OCI-LY7 (cell line): ENCODE results near the gene LATS2. TPM values are rescaled to one million over a fixed set of nuclear protein-coding genes. Genes with fewer than 3 reads are reported as not detected.

Source experiments
- BruUV-seq: library from RNA; stranded (reverse); fragments of 400-500 nt; replicated peaks from 2 replicates; lab custom pipeline; 2021; lab: Mats Ljungman, UMichigan
- CTCF ChIA-PET: fragments of 300-600 bp; sonication (Branson Sonifier 250); formaldehyde crosslinking; loops from one replicate; lab custom pipeline; 2022; ENCODE audit warnings: antibody characterized with exemption; ENCODE audit not compliant: unreplicated experiment; lab: Charles Lee
- POLR2A ChIA-PET: fragments of 300-600 bp; sonication (Branson Sonifier 250); formaldehyde crosslinking; loops from one replicate; lab custom pipeline; 2022; ENCODE audit warnings: antibody characterized with exemption; lab: Charles Lee
- DNase-seq: peaks from one replicate; pipeline ENCODE4 v3.0.0-alpha.2; 2015; ENCODE audit warnings: low spot score
- H2AFZ ChIP-seq: fragments of 200-600 bp; sonication (generic), shearing (Covaris generic); 2 replicates; pipeline ENCODE4 v1.6.1; 2014; ENCODE audit warnings: mild to moderate bottlenecking, antibody characterized with exemption, low read length, moderate library complexity
- H3K27ac ChIP-seq: fragments of 200-600 bp; sonication (generic); 2 replicates; pipeline ENCODE4 v1.5.1; 2014; ENCODE audit warnings: mixed run types, low read depth, mild to moderate bottlenecking, moderate library complexity, low read length, inconsistent platforms; ENCODE audit not compliant: poor library complexity, severe bottlenecking
- H3K36me3 ChIP-seq: fragments of 200-600 bp; sonication (generic); 2 replicates; pipeline ENCODE4 v1.6.1; 2014; ENCODE audit warnings: mild to moderate bottlenecking, antibody characterized with exemption, low read length, moderate library complexity, mixed read lengths; ENCODE audit not compliant: insufficient read depth
- H3K4me1 ChIP-seq: fragments of 200-600 bp; sonication (generic); 2 replicates; pipeline ENCODE4 v1.5.1; 2014; ENCODE audit warnings: mild to moderate bottlenecking, low read length; ENCODE audit not compliant: insufficient read depth, poor library complexity, severe bottlenecking
- H3K4me2 ChIP-seq: fragments of 200-600 bp; sonication (generic); 2 replicates; pipeline ENCODE4 v1.6.1; 2014; ENCODE audit warnings: mild to moderate bottlenecking, low read length
- H3K4me3 ChIP-seq: fragments of 200-600 bp; sonication (generic); 2 replicates; pipeline ENCODE4 v1.5.1; 2014; ENCODE audit warnings: mild to moderate bottlenecking, low read depth, low read length; ENCODE audit not compliant: poor library complexity, severe bottlenecking
- H3K79me2 ChIP-seq: fragments of 200-600 bp; sonication (generic); 2 replicates; pipeline ENCODE4 v1.6.1; 2016; ENCODE audit warnings: low read depth, mild to moderate bottlenecking, low read length, moderate library complexity, mixed read lengths; ENCODE audit not compliant: insufficient read depth
- H3K9me2 ChIP-seq: fragments of 200-600 bp; sonication (generic); 2 replicates; pipeline ENCODE4 v1.6.1; 2016; ENCODE audit warnings: mild to moderate bottlenecking, low read length, mixed read lengths; ENCODE audit not compliant: insufficient read depth
- H3K9me3 ChIP-seq: fragments of 200-600 bp; sonication (generic); 2 replicates; pipeline ENCODE4 v1.6.1; 2014; ENCODE audit warnings: mild to moderate bottlenecking, mixed run types, low read length, mixed read lengths
- H4K20me1 ChIP-seq: fragments of 200-600 bp; sonication (generic); 2 replicates; pipeline ENCODE4 v1.6.1; 2014; ENCODE audit warnings: mild to moderate bottlenecking, antibody characterized with exemption, low read length, moderate library complexity, mixed read lengths; ENCODE audit not compliant: insufficient read depth
- EZH2phosphoT487 ChIP-seq: fragments of 200-600 bp; sonication (generic); IDR thresholded peaks from 2 replicates; pipeline ENCODE4 v1.6.1; 2018; ENCODE audit warnings: low read depth, borderline replicate concordance, mild to moderate bottlenecking, mixed run types, antibody characterized with exemption, low read length, moderate library complexity, mixed read lengths
- intact Hi-C: fragments of 100-400 bp; cut with micrococcal nuclease; formaldehyde crosslinking; loops from one replicate; pipeline ENCODE4 v1.10.0; 2022; ENCODE audit not compliant: unreplicated experiment
- total RNA-seq, 2 experiments: library from RNA; depleted of rRNA in 1 of 2; stranded (reverse); fragments of >200 nt in 1 of 2; shearing (Covaris generic) in 1 of 2; gene quantifications; 2 replicates each; pipeline ENCODE4 v1.2.3, GENCODE V29; 2014 to 2022
- TF ChIP-seq, protein P1 (sequence below): fragments of 200-600 bp; sonication (generic); conservative IDR thresholded peaks from 2 replicates; pipeline ENCODE4 v1.5.1; 2014; ENCODE audit warnings: mild to moderate bottlenecking, antibody characterized with exemption, low read length, moderate library complexity, mixed read lengths

Gene LATS2
- total RNA-seq, 2 experiments from 2014 or later: 0.19 to 1.3 TPM

DNA sequence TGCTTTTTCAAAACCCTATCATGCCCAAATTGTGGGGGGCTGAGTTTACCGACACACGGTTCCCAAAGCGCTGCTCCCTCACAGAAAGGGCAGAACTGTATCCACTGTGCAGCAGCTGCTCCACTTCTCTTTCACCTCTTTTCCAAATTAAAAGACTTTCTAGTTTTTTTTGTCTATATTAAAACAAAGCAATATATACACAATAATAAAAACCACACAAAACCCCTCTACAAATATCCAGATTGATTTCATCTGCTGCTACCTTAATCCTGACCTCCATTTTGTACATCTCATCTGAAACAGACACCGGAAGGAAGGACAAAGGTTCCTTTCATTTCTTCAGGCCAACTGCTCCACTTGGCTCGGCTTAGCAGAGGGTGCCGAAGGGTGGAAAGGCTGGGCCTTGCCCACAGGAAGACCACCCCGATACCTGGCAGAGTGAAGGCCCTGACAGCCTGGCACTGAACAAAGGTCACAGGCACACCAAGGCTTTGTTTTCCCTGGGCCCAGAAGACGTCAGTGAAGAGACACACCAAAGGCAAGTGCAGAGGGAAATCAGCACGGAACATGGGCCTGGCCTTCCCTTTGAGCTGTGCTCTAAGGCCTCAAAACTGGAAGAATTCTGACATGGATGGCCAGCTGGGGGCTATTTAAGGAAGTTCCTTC, 71.6 kb downstream of the LATS2 start:
- Histone ChIP-seq H3K4me2 (no peak overlapping the region), H3K9me3 (no peaks in the 10 kb centered on the region), H3K4me1 (no peaks in the 10 kb centered on the region), H3K79me2 (no peaks in the 10 kb centered on the region), H3K9me2 (no peaks in the 10 kb centered on the region), H4K20me1 (no peaks in the 10 kb centered on the region), H3K4me3 (no peak overlapping the region), H3K27ac (no peak overlapping the region), H2AFZ (no peak overlapping the region), H3K36me3 (no peaks in the 10 kb centered on the region)
- no peak for DNase-seq
- TF ChIP-seq, protein P1, sequence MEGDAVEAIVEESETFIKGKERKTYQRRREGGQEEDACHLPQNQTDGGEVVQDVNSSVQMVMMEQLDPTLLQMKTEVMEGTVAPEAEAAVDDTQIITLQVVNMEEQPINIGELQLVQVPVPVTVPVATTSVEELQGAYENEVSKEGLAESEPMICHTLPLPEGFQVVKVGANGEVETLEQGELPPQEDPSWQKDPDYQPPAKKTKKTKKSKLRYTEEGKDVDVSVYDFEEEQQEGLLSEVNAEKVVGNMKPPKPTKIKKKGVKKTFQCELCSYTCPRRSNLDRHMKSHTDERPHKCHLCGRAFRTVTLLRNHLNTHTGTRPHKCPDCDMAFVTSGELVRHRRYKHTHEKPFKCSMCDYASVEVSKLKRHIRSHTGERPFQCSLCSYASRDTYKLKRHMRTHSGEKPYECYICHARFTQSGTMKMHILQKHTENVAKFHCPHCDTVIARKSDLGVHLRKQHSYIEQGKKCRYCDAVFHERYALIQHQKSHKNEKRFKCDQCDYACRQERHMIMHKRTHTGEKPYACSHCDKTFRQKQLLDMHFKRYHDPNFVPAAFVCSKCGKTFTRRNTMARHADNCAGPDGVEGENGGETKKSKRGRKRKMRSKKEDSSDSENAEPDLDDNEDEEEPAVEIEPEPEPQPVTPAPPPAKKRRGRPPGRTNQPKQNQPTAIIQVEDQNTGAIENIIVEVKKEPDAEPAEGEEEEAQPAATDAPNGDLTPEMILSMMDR: no peak
- TF ChIP-seq EZH2phosphoT487: no peak
- intact Hi-C loops: no loop called here
- ChIA-PET POLR2A (no interaction called here), CTCF (no interaction called here)
- BruUV-seq: no TSS peak

DNA sequence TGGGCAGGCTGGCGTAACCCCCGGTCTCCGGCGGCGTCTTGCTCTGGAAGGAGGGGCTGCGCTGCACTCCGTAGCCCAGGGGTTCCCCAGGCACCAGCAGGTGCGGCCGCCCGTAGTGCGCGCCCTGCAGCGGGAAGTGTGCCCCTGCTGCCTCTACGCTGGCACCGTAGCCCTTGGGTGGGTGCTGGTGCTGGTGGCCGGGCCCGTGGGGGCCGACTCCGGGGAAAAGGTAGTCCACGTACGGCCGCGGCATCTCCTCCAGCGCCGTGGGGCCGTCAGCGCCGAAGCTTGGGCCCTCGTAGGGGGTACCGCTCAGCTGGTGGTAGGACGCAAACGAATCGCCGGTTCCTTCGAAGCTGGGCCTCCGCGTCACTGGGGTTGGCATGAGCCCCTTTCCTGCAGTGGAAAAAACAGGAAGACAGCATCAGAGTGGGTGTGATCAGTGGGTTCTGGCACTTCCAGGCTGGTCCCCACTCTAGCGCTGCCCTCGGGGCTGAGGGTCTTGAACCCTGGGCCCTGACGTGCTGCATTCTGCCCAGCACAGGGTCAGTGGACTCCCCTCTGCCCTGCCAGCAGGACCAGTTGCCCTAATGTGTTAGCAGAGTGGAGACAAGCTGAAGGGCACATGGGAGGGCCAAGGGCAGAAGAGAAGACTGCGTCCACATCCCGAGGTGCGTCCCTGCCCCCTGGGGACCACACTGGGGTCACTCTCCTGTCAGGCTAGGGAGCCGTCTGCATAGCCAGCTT, 72.3 kb downstream of the LATS2 start:
- Histone ChIP-seq H3K9me3 (no peaks in the 10 kb centered on the region), H3K36me3 (no peaks in the 10 kb centered on the region), H4K20me1 (no peaks in the 10 kb centered on the region), H3K9me2 (no peaks in the 10 kb centered on the region), H3K79me2 (no peaks in the 10 kb centered on the region), H3K4me3 (no peak overlapping the region), H3K27ac (no peak overlapping the region), H2AFZ (no peak overlapping the region), H3K4me2 (no peak overlapping the region), H3K4me1 (no peaks in the 10 kb centered on the region)
- TF ChIP-seq, protein P1: no peak
- no peak for TF ChIP-seq EZH2phosphoT487
- no peak for DNase-seq
- BruUV-seq: no TSS peak
- ChIA-PET POLR2A (no interaction called here), CTCF (no interaction called here)
- intact Hi-C loops: no loop called here
